GM12864 (cell line): ENCODE measurements around the gene ABTB1.
A peak's percentile ranks its signal among the peaks of the same experiment; 100 is the strongest.

Experiments used
- DNase-seq: peaks from one replicate; pipeline ENCODE4 v3.0.0-alpha.2; 2011; ENCODE audit warnings: low read depth
- H3K4me3 ChIP-seq: 2 replicates; pipeline ENCODE4 v1.5.1; 2011; ENCODE audit warnings: mild to moderate bottlenecking, low read depth, low read length, control low read depth
- TF ChIP-seq, protein P1 (sequence below): IDR thresholded peaks from 2 replicates; pipeline ENCODE4 v1.5.1; 2011; ENCODE audit warnings: low read depth, mild to moderate bottlenecking, moderate library complexity, low read length, control low read depth, inconsistent platforms; ENCODE audit errors: missing control alignments

The ABTB1 gene

DNA sequence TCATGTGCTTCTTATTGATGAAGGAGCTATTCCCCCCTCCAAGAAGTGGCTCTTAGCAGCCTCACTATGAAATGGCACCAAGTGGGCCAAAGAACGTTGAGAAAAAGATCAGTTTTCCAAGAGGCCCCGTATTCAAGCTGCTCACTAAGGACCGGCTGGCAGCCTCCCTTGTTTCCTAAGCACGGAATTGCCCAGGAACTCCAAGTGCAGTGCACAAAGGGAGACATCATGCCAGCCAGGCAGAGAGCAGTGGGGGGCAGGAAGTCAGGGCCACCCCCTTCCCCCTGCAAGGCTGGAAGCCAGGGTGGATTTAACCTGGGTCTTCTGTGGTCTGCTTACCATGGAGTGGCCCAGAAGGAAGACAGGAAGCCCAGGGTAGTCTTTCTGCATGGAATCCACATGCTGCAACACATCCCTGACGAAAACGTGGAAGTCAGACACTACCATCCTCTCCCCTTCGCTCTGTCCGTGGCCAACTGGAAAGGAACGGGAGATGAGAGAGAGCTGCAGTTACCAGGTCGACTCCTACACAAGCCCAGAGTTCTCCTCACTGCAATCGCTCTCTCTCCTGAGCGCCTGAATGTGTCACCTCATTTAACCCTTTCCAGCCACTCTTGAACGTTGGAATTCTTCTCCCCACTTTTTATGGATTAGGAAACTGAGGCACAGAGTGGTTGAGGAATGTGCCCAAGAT, 49.5 kb downstream of the ABTB1 start:
- TF ChIP-seq, protein P1, sequence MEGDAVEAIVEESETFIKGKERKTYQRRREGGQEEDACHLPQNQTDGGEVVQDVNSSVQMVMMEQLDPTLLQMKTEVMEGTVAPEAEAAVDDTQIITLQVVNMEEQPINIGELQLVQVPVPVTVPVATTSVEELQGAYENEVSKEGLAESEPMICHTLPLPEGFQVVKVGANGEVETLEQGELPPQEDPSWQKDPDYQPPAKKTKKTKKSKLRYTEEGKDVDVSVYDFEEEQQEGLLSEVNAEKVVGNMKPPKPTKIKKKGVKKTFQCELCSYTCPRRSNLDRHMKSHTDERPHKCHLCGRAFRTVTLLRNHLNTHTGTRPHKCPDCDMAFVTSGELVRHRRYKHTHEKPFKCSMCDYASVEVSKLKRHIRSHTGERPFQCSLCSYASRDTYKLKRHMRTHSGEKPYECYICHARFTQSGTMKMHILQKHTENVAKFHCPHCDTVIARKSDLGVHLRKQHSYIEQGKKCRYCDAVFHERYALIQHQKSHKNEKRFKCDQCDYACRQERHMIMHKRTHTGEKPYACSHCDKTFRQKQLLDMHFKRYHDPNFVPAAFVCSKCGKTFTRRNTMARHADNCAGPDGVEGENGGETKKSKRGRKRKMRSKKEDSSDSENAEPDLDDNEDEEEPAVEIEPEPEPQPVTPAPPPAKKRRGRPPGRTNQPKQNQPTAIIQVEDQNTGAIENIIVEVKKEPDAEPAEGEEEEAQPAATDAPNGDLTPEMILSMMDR, result no peak
- H3K4me3 ChIP-seq, result no peak overlapping the region
- no peak for DNase-seq

DNA sequence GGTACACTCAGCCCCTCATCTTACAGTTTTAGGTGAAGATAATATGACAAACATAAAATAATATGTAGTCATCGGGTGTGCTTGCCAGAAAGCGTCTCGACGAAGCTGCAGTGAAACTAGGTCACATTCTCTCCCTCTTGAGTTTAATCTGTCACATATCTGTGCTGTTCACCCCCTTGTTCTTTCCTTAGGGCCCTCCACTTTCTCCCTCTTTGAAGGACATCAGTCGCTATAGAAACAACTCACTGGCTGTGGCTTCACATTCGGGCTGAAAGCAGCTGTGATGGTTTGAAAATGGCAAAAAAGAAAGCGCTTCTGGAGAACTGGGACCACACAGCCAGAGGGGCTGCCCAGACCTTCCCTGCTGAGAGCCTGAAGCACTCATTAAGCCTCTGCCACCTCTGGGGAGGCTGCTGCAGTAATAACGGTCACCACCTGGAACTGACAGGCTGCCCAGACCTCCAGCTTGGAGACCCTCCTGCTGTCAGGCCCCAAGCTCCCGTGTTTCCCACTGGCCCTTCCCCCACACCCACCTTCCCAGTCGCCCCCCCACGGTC, 50.3 kb downstream of the ABTB1 start:
- DNase-seq, result no peak
- TF ChIP-seq, protein P1, result no peak
- no peak overlapping the region for H3K4me3 ChIP-seq

DNA sequence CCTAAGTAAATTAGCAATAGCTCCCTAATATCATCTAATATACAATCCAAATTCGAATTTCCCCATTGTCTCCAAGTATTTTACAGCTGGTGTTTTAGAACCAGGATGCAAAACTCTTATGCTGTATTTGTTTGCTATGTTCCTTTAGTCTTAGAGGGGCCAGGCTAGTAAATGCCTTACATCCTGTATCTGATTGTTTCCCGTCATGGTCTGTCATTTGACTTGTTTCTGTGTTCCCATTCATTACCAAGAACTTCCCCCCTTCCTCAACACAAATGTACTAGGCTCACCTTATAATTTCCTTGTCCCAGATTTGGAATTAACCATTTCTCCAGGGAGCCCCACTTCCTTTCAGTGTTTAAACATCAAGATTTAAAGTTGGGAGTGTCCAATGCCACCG, 54.1 kb downstream of the ABTB1 start:
- H3K4me3 ChIP-seq, result no peak overlapping the region
- TF ChIP-seq, protein P1, result no peak
- no peak for DNase-seq

DNA sequence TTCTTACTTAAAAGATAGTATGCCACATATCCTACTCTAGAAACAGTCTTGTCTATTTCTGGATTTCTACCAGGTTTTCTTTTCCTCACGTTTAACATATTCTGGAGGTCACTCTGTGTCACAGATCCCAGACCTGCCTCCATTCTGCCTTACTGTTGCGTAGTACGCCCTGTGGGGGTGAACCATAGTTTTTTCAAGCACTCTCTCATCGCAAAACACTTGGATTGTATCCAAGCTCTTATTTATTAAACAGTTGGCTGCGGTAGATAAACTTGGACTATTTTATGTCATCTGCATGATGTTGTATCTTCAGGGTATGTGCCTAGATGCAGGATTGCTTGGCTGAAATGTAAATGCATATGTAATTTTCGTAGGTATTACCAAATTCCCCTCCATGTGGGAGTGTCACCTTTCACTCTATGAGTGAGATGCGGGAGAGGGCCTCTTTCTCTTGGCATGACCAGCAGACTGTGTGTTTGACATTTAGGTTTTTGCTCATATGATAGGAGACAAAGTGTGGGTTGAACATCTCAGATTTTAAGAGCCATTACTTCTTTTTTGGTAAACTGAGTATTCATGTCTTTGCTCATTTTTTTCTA, 55.8 kb downstream of the ABTB1 start:
- TF ChIP-seq, protein P1, result no peak
- no peak for DNase-seq
- no peak overlapping the region for H3K4me3 ChIP-seq

DNA sequence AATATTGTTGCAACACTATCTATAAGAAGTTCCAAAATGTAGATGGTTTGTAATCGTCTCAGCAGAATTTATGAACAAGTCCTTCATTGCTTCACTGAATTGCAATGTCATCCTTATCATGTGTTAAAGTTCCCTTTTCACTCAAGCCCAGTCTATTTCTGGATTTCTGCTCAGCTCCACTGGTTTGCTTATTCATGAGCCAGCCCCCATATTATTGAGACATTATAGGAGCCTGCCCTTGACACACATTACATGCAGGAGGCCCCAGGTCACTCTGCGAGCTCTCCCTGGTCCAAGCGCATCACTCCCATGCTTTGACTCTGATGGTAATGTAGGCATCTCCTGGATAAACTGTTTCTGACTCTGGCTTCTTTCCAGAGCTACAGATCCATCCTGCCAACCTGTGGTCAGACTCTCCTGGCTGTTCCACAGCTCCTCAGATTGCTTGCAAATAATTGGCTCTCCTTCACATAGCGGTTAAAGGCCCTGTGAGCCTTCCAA, 56.9 kb downstream of the ABTB1 start:
- TF ChIP-seq, protein P1, result no peak
- DNase-seq, result no peak

DNA sequence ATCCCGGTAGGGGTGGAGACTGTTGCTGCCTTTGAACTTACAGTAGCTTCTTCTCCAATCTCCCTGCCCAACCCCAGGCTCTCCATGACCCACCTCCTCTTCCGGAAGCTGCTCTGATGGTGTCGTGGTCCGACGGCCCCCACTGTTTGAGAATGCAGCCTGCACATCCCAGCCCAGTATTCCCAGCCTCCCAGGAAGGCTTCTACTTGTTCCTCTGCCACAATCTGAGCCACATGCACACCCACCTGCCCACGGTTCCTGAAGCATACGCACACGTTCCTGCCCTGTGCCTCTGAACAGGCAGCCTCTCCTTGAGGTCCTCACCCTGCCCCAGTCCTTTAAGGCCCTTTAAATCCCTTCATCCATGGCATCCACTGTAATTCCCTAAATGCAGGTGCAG, 57.4 kb downstream of the ABTB1 start:
- TF ChIP-seq, protein P1, result no peak
- no peak overlapping the region; the same call in 1 of the 2 replicates for H3K4me3 ChIP-seq
- no peak for DNase-seq

More for the DNA sequence above, 56.9 kb downstream of the ABTB1 start:
- peak overlapping the region; percentile 7; the same call in 1 of the 2 replicates for H3K4me3 ChIP-seq
